Immature natural killer cell (primary cell): ENCODE measurements around the gene WEE2. TPM values are rescaled to one million over a fixed set of nuclear protein-coding genes. Genes with fewer than 3 reads are reported as not detected.

Experiments used
- polyA plus RNA-seq, 3 donors: library from polyadenylated mRNA; unstranded; fragments of 300-500 nt; fragmentation: Illumina TruSeq; gene quantifications; one replicate each; pipeline ENCODE4 v1.2.3, GENCODE V29; 2021

The WEE2 gene
- polyA plus RNA-seq, 3 donors from 2014 or later: not detected

Other genes starting within 250 kb of the WEE2 start
- gene AGK, start 156.9 kb upstream of the WEE2 start, polyA plus RNA-seq: 100 to 1,000 TPM; 104 to 125 (median 108) TPM
- gene DENND11, start 6.2 kb upstream of the WEE2 start, polyA plus RNA-seq: 10 to 100 TPM in 1 of 3 donors, 1 to 10 TPM in 2; 2.2 to 13.0 (median 9.6) TPM
- gene SSBP1, start 30.0 kb downstream of the WEE2 start, polyA plus RNA-seq: 100 to 1,000 TPM; 268 to 349 (median 271) TPM
- gene TAS2R3, start 55.7 kb downstream of the WEE2 start, polyA plus RNA-seq: not detected
- gene TAS2R4, start 68.3 kb downstream of the WEE2 start, polyA plus RNA-seq: not detected
- not detected for gene TAS2R5, start 81.9 kb downstream of the WEE2 start, polyA plus RNA-seq
- gene PRSS37, start 133.1 kb downstream of the WEE2 start, polyA plus RNA-seq: not detected
- gene OR9A4, start 208.0 kb downstream of the WEE2 start, polyA plus RNA-seq: not detected
- gene CLEC5A, start 238.6 kb downstream of the WEE2 start, polyA plus RNA-seq: not detected